HEK293 (cell line): ENCODE measurements around the gene EYA2.

Experiments
- GFI1B ChIP-seq: fragments of 450-650 bp; formaldehyde crosslinking; IDR thresholded peaks from 2 replicates; pipeline ENCODE4 v1.5.1; 2016; ENCODE audit warnings: missing biosample characterization, missing genetic modification characterization
- KLF8 ChIP-seq: fragments of 450-650 bp; formaldehyde crosslinking; IDR thresholded peaks from 2 replicates; pipeline ENCODE4 v1.5.1; 2016; ENCODE audit warnings: missing biosample characterization, missing genetic modification characterization
- PRDM2 ChIP-seq: fragments of 450-650 bp; formaldehyde crosslinking; IDR thresholded peaks from 2 replicates; pipeline ENCODE4 v1.5.1; 2016; ENCODE audit warnings: missing biosample characterization, missing genetic modification characterization, borderline replicate concordance
- SALL2 ChIP-seq: fragments of 450-650 bp; formaldehyde crosslinking; IDR thresholded peaks from 2 replicates; pipeline ENCODE4 v1.5.0; 2017; ENCODE audit warnings: missing biosample characterization, mild to moderate bottlenecking, missing genetic modification characterization, borderline replicate concordance
- SP2 ChIP-seq: fragments of 450-650 bp; formaldehyde crosslinking; IDR thresholded peaks from 2 replicates; pipeline ENCODE4 v1.5.1; 2016; ENCODE audit warnings: missing biosample characterization, missing genetic modification characterization
- SP3 ChIP-seq: fragments of 450-650 bp; formaldehyde crosslinking; IDR thresholded peaks from 2 replicates; pipeline ENCODE4 v1.5.1; 2016; ENCODE audit warnings: missing biosample characterization, missing genetic modification characterization
- TSHZ1 ChIP-seq: fragments of 450-650 bp; formaldehyde crosslinking; IDR thresholded peaks from 2 replicates; pipeline ENCODE4 v1.5.1; 2016; ENCODE audit warnings: missing biosample characterization, missing genetic modification characterization, borderline replicate concordance
- ZBTB17 ChIP-seq: fragments of 450-650 bp; formaldehyde crosslinking; IDR thresholded peaks from 2 replicates; pipeline ENCODE4 v1.5.1; 2016; ENCODE audit warnings: missing biosample characterization, missing genetic modification characterization
- ZBTB20 ChIP-seq: fragments of 450-650 bp; formaldehyde crosslinking; IDR thresholded peaks from 2 replicates; pipeline ENCODE4 v1.5.1; 2016; ENCODE audit warnings: missing biosample characterization, missing genetic modification characterization
- ZNF10 ChIP-seq: fragments of 450-650 bp; formaldehyde crosslinking; IDR thresholded peaks from 2 replicates; pipeline ENCODE4 v1.5.1; 2017; ENCODE audit warnings: missing biosample characterization, missing genetic modification characterization
- ZNF18 ChIP-seq: fragments of 450-650 bp; formaldehyde crosslinking; IDR thresholded peaks from 2 replicates; pipeline ENCODE4 v1.5.1; 2016; ENCODE audit warnings: missing biosample characterization, missing genetic modification characterization
- ZNF341 ChIP-seq: fragments of 450-650 bp; formaldehyde crosslinking; IDR thresholded peaks from 2 replicates; pipeline ENCODE4; 2016; ENCODE audit warnings: low read depth, missing biosample characterization, missing genetic modification characterization
- ZNF488 ChIP-seq: fragments of 450-650 bp; formaldehyde crosslinking; IDR thresholded peaks from 2 replicates; pipeline ENCODE4 v1.5.1; 2016; ENCODE audit warnings: missing biosample characterization, missing genetic modification characterization
- ZNF558 ChIP-seq: fragments of 450-650 bp; formaldehyde crosslinking; IDR thresholded peaks from 2 replicates; pipeline ENCODE4 v1.5.1; 2016; ENCODE audit warnings: missing biosample characterization, missing genetic modification characterization
- ZNF580 ChIP-seq: fragments of 450-650 bp; formaldehyde crosslinking; IDR thresholded peaks from 2 replicates; pipeline ENCODE4 v1.5.1; 2016; ENCODE audit warnings: missing biosample characterization, missing genetic modification characterization
- ZNF645 ChIP-seq: fragments of 450-650 bp; formaldehyde crosslinking; IDR thresholded peaks from 2 replicates; pipeline ENCODE4; 2016; ENCODE audit warnings: missing biosample characterization, missing genetic modification characterization
- ZNF670 ChIP-seq: fragments of 450-650 bp; formaldehyde crosslinking; IDR thresholded peaks from 2 replicates; pipeline ENCODE4 v1.5.1; 2016; ENCODE audit warnings: missing biosample characterization, missing genetic modification characterization, low read depth
- ZNF76 ChIP-seq: fragments of 450-650 bp; formaldehyde crosslinking; IDR thresholded peaks from 2 replicates; pipeline ENCODE4; 2016; ENCODE audit warnings: low read depth, missing biosample characterization, missing genetic modification characterization, borderline replicate concordance
- ZSCAN16 ChIP-seq: fragments of 450-650 bp; formaldehyde crosslinking; IDR thresholded peaks from 2 replicates; pipeline ENCODE4 v1.5.1; 2016; ENCODE audit warnings: missing biosample characterization, missing genetic modification characterization
- ZSCAN5A ChIP-seq: fragments of 450-650 bp; formaldehyde crosslinking; IDR thresholded peaks from 2 replicates; pipeline ENCODE4 v1.5.1; 2016; ENCODE audit warnings: missing biosample characterization, missing genetic modification characterization

EYA2 gene

GRCh38 chr20:46895906-46896242 lies 1.2 kb downstream of the EYA2 start (continued):
- TF ChIP-seq TSHZ1 (no peak), ZNF580 (no peak), SALL2 (tag by site-specific recombination) (no peak), ZNF10 (tag by site-specific recombination) (0 out of 2 replicates have a peak, but pooled peaks have one; percentile 13), ZNF341 (tag by site-specific recombination) (peak; percentile 73; the same call in 1 of the 2 replicates), ZNF76 (tag by site-specific recombination) (no peak), ZNF558 (tag by site-specific recombination) (no peak), KLF8 (tag by site-specific recombination) (no peak), SP3 (tag by site-specific recombination) (no peak), ZNF488 (tag by site-specific recombination) (no peak), PRDM2 (tag by site-specific recombination) (no peak), ZNF645 (tag by site-specific recombination) (no peak), GFI1B (no peak), ZNF18 (tag by site-specific recombination) (no peak), ZSCAN5A (tag by site-specific recombination) (no peak), ZBTB17 (peak; percentile 1; the same call in 1 of the 2 replicates), ZSCAN16 (no peak), ZNF670 (tag by site-specific recombination) (no peak), SP2 (tag by site-specific recombination) (no peak), ZBTB20 (peak; percentile 82)
